GM23338 (cell line): ENCODE measurements around the gene OR1J2. TPM values are rescaled to one million over a fixed set of nuclear protein-coding genes. Genes with fewer than 3 reads are reported as not detected.

Experiments used
- ATAC-seq: fragments of 200-7000 bp; cut with Tn5 transposase; 3 replicates; pipeline ENCODE4 v1.9.1; 2020
- DNase-seq: peaks from one replicate; pipeline ENCODE4 v3.0.0-alpha.2; 2015; ENCODE audit warnings: low spot score
- H2AFZ ChIP-seq: fragments of 200-600 bp; sonication (generic); 2 replicates; pipeline ENCODE4 v1.8.0; 2016; ENCODE audit warnings: antibody characterized with exemption, mild to moderate bottlenecking, moderate library complexity
- H3F3A ChIP-seq: fragments of 200-600 bp; sonication (generic); replicated peaks from 2 replicates; pipeline ENCODE4 v1.8.0; 2017; ENCODE audit warnings: antibody characterized with exemption, mixed run types, low read depth
- H3K27ac ChIP-seq: fragments of 200-600 bp; sonication (generic); 2 replicates; pipeline ENCODE4 v1.6.1; 2016; ENCODE audit warnings: low read depth
- H3K27me3 ChIP-seq: fragments of 200-600 bp; sonication (generic); 2 replicates; pipeline ENCODE4 v1.8.0; 2016; ENCODE audit warnings: mild to moderate bottlenecking, mixed run types, moderate library complexity; ENCODE audit not compliant: insufficient read depth
- H3K36me3 ChIP-seq: fragments of 200-600 bp; sonication (generic); 2 replicates; pipeline ENCODE4 v1.8.0; 2016; ENCODE audit warnings: mild to moderate bottlenecking; ENCODE audit not compliant: insufficient read depth
- H3K4me1 ChIP-seq: fragments of 200-600 bp; sonication (generic); 2 replicates; pipeline ENCODE4 v1.8.0; 2016; ENCODE audit warnings: mild to moderate bottlenecking, moderate library complexity; ENCODE audit not compliant: insufficient read depth
- H3K4me2 ChIP-seq: fragments of 200-600 bp; sonication (generic); 2 replicates; pipeline ENCODE4 v1.7.1; 2017; ENCODE audit warnings: mixed run types
- H3K4me3 ChIP-seq: fragments of 200-600 bp; sonication (generic); 2 replicates; pipeline ENCODE4 v1.6.1; 2016; ENCODE audit warnings: mixed run types
- H3K79me2 ChIP-seq: fragments of 200-600 bp; sonication (generic); replicated peaks from 2 replicates; pipeline ENCODE4 v1.8.0; 2017; ENCODE audit warnings: mild to moderate bottlenecking; ENCODE audit not compliant: insufficient read depth
- H3K9me2 ChIP-seq: fragments of 200-600 bp; sonication (generic); 2 replicates; pipeline ENCODE4 v1.8.0; 2017; ENCODE audit not compliant: insufficient read depth
- H4K20me1 ChIP-seq: fragments of 200-600 bp; sonication (generic); replicated peaks from 2 replicates; pipeline ENCODE4 v1.8.0; 2017; ENCODE audit warnings: mild to moderate bottlenecking; ENCODE audit not compliant: insufficient read depth
- H3K27ac Mint-ChIP-seq: 2 replicates; pipeline ENCODE4 v1.8.0; 2020; ENCODE audit warnings: inconsistent platforms, mild to moderate bottlenecking, moderate library complexity, mixed read lengths
- H3K27me3 Mint-ChIP-seq: 3 replicates; pipeline ENCODE4 v1.8.0; 2022; ENCODE audit warnings: low read depth, mild to moderate bottlenecking, moderate library complexity, mixed read lengths, inconsistent platforms; ENCODE audit not compliant: insufficient read depth, poor library complexity
- H3K36me3 Mint-ChIP-seq: 3 replicates; pipeline ENCODE4 v1.8.0; 2021; ENCODE audit warnings: low read depth, mild to moderate bottlenecking, inconsistent platforms, moderate library complexity, mixed read lengths
- H3K4me1 Mint-ChIP-seq: 3 replicates; pipeline ENCODE4 v1.8.0; 2020; ENCODE audit warnings: mild to moderate bottlenecking, inconsistent platforms, mixed read lengths
- H3K4me3 Mint-ChIP-seq: 3 replicates; pipeline ENCODE4 v1.8.0; 2021; ENCODE audit warnings: moderate library complexity, mild to moderate bottlenecking, inconsistent platforms, mixed read lengths
- H3K9me3 Mint-ChIP-seq: 3 replicates; pipeline ENCODE4 v1.8.0; 2020; ENCODE audit warnings: moderate library complexity, mild to moderate bottlenecking, inconsistent platforms, mixed read lengths
- CREB1 ChIP-seq: fragments of 250-450 bp; sonication (Bioruptor Pico); IDR thresholded peaks from 2 replicates; pipeline ENCODE4 v1.5.0; 2020; ENCODE audit warnings: low read depth, mild to moderate bottlenecking, moderate library complexity
- CTCF ChIP-seq, 2 experiments: fragments of 200-600 bp in 1 of 2; sonication (generic) in 1 of 2; conservative IDR thresholded peaks; 2 replicates each; pipeline versions ENCODE4 v1.5.1 to v1.6.1; 2016 to 2017; ENCODE audit warnings: antibody characterized with exemption in 2 of 2, low read depth in 2 of 2, mild to moderate bottlenecking in 2 of 2, moderate library complexity in 1 of 2
- EZH2 ChIP-seq: fragments of 200-600 bp; sonication (generic); IDR thresholded peaks from one replicate; pipeline ENCODE4 v1.8.0; 2017; ENCODE audit warnings: antibody characterized with exemption, mild to moderate bottlenecking, low read depth; ENCODE audit not compliant: unreplicated experiment
- JUNB ChIP-seq: IDR thresholded peaks from one replicate; pipeline ENCODE4 v1.6.1; 2016; ENCODE audit warnings: antibody characterized with exemption; ENCODE audit not compliant: unreplicated experiment
- NANOG ChIP-seq: IDR thresholded peaks from 2 replicates; pipeline ENCODE4 v1.6.1; 2016; ENCODE audit warnings: antibody characterized with exemption, borderline replicate concordance
- POLR2AphosphoS5 ChIP-seq: IDR thresholded peaks from 2 replicates; pipeline ENCODE4 v1.6.1; 2016; ENCODE audit warnings: antibody characterized with exemption, low read depth
- REST ChIP-seq: IDR thresholded peaks from one replicate; pipeline ENCODE4 v1.6.1; 2018; ENCODE audit warnings: antibody characterized with exemption; ENCODE audit not compliant: unreplicated experiment
- STAT1 ChIP-seq: IDR thresholded peaks from one replicate; pipeline ENCODE4 v1.6.1; 2016; ENCODE audit warnings: antibody characterized with exemption; ENCODE audit not compliant: unreplicated experiment
- ZNF114 ChIP-seq: fragments of 250-450 bp; sonication (Bioruptor Pico); IDR thresholded peaks from 2 replicates; pipeline ENCODE4 v1.5.0; 2020; ENCODE audit warnings: mild to moderate bottlenecking, moderate library complexity
- ZNF331 ChIP-seq: fragments of 250-450 bp; sonication (Bioruptor Pico); IDR thresholded peaks from 2 replicates; pipeline ENCODE4 v1.5.0; 2020; ENCODE audit warnings: low read depth, mild to moderate bottlenecking, moderate library complexity
- polyA plus RNA-seq: library from polyadenylated mRNA; unstranded; fragments of >200 nt; fragmentation: Nextera tagmentation; extraction: Ambion mirVana; gene quantifications from 2 replicates; pipeline ENCODE4 v1.2.1, GENCODE V29; 2016
- total RNA-seq: library from RNA; depleted of rRNA; stranded (reverse); fragments of >200 nt; shearing (Covaris generic); gene quantifications from 2 replicates; pipeline ENCODE4 v1.2.3, GENCODE V29; 2014

Gene OR1J2
- total and polyA plus RNA-seq, 2 experiments from 2014 or later: not detected

- DNase-seq: no peak
- Histone ChIP-seq H3K27ac (no peak overlapping the region), H3K4me1 (no peaks in the 10 kb centered on the region), H3K4me2 (no peak overlapping the region), H3F3A (no peaks in the 10 kb centered on the region), H2AFZ (no peak overlapping the region), H3K4me3 (no peak overlapping the region), H3K79me2 (no peaks in the 10 kb centered on the region), H4K20me1 (no peaks in the 10 kb centered on the region), H3K9me2 (no peaks in the 10 kb centered on the region), H3K36me3 (no peaks in the 10 kb centered on the region), H3K27me3 (no peaks in the 10 kb centered on the region)
- no peak for ATAC-seq
- no peak overlapping the region for H3K4me3 Mint-ChIP-seq
- no peak for TF ChIP-seq NANOG
- no peak for TF ChIP-seq STAT1
- no peak for TF ChIP-seq CREB1
- no peak for TF ChIP-seq CTCF (conservative IDR thresholded peaks at IDR 0.05; ENCODE audit: low read depth in 2 of 2)
- TF ChIP-seq ZNF331 (CRISPR knock-in tag): no peak
- no peaks in the 10 kb centered on the region for H3K4me1 Mint-ChIP-seq
- H3K36me3 Mint-ChIP-seq: no peaks in the 10 kb centered on the region; the same call in 2 of the 3 replicates
- no peak overlapping the region for H3K27ac Mint-ChIP-seq
- peaks cover 89% of the 10 kb centered on the region for H3K9me3 Mint-ChIP-seq
- peaks cover 6% of the 10 kb centered on the region for H3K27me3 Mint-ChIP-seq
Measured at GRCh38 chr9:122477346-122477745, 33.3 kb upstream of the OR1J2 start.

- Histone ChIP-seq H3K27ac (no peak within 1 kb of the TSS), H2AFZ (no peak within 1 kb of the TSS), H3K79me2 (no peaks in the 10 kb centered on the region), H3K4me3 (no peak within 1 kb of the TSS), H3F3A (no peaks in the 10 kb centered on the region), H4K20me1 (no peaks in the 10 kb centered on the region), H3K36me3 (no peaks in the 10 kb centered on the region), H3K4me1 (no peaks in the 10 kb centered on the region), H3K27me3 (no peaks in the 10 kb centered on the region), H3K9me2 (no peaks in the 10 kb centered on the region), H3K4me2 (no peak within 1 kb of the TSS)
- H3K27ac Mint-ChIP-seq: no peak within 1 kb of the TSS
- DNase-seq: no peak
- H3K27me3 Mint-ChIP-seq: peaks cover 6% of the 10 kb centered on the region
- H3K4me3 Mint-ChIP-seq: no peak within 1 kb of the TSS
- H3K36me3 Mint-ChIP-seq: no peaks in the 10 kb centered on the region; the same call in 2 of the 3 replicates
- H3K9me3 Mint-ChIP-seq: peaks cover 89% of the 10 kb centered on the region
- H3K4me1 Mint-ChIP-seq: no peaks in the 10 kb centered on the region
- ATAC-seq: no peak
- TF ChIP-seq CTCF (conservative IDR thresholded peaks at IDR 0.05; ENCODE audit: low read depth in 2 of 2) (no peak), REST (no peak), POLR2AphosphoS5 (no peak), NANOG (no peak), STAT1 (no peak), ZNF331 (CRISPR knock-in tag) (no peak), EZH2 (no peak), JUNB (no peak), ZNF114 (no peak), CREB1 (no peak)
Measured at GRCh38 chr9:122477826-122478225, 32.8 kb upstream of the OR1J2 start, which contains the start of gene OR1J1. TSS of gene OR1J1 (minus strand) at chr9:122477926. CDS start at chr9:122477926, 0 bp downstream.
